Central memory CD8-positive, alpha-beta T cell (primary cell): ENCODE results near the gene GAGE12E.
"Not testable (repeated sequence)": the region's sequence is repeated elsewhere in the genome, so short reads cannot be mapped to it uniquely, and the experiment has no call there.

Source experiments
- ATAC-seq: fragments of 150-1000 bp; cut with Tn5 transposase; replicated peaks from 2 replicates; pipeline ENCODE4 v1.10.0; 2022; ENCODE audit warnings: mild to moderate bottlenecking, moderate FRiP score, moderate number of reproducible peaks; ENCODE audit not compliant: poor library complexity, severe bottlenecking; ENCODE audit errors: extremely low read depth
- DNase-seq, 2 donors: peaks; one replicate each; pipeline ENCODE4 v3.0.0; 2021; ENCODE audit warnings: low spot score in 2 of 2
- H3K27ac Mint-ChIP-seq: one replicate; pipeline ENCODE4 v1.8.0; 2022; ENCODE audit warnings: low read depth, mild to moderate bottlenecking, moderate library complexity, mixed read lengths
- H3K27me3 Mint-ChIP-seq: one replicate; pipeline ENCODE4 v1.8.0; 2022; ENCODE audit warnings: mixed read lengths
- H3K36me3 Mint-ChIP-seq: one replicate; pipeline ENCODE4 v1.8.0; 2022; ENCODE audit warnings: mild to moderate bottlenecking, moderate library complexity, mixed read lengths; ENCODE audit not compliant: insufficient read depth
- H3K4me1 Mint-ChIP-seq: one replicate; pipeline ENCODE4 v1.8.0; 2022; ENCODE audit warnings: mixed read lengths
- H3K4me3 Mint-ChIP-seq: one replicate; pipeline ENCODE4 v1.8.0; 2022; ENCODE audit warnings: mild to moderate bottlenecking, moderate library complexity, mixed read lengths
- H3K9me3 Mint-ChIP-seq: one replicate; pipeline ENCODE4 v1.8.0; 2022; ENCODE audit warnings: mixed read lengths

GAGE12E gene, protein sequence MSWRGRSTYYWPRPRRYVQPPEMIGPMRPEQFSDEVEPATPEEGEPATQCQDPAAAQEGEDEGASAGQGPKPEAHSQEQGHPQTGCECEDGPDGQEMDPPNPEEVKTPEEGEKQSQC

DNA sequence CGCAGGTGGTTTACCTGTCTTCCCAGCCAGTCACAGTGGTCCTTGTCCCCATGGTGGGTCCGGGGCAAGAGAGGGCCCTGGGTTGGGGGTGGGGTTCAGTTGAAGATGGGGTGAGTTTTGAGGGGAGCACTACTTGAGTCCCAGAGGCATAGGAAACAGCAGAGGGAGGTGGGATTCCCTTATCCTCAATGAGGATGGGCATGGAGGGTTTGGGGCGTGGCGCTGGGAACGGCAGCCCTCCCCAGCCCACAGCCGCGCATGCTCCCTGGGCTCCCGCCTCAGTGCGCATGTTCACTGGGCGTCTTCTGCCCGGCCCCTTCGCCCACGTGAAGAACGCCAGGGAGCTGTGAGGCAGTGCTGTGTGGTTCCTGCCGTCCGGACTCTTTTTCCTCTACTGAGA is at the start of gene GAGE12E:
TSS of gene GAGE12E (plus strand) at position 301 of the 400 bp plus-strand sequence. CDS start 1,155 bp downstream, outside the sequence.
- not testable (repeated sequence) for H3K4me3 Mint-ChIP-seq, H3K4me1 Mint-ChIP-seq, H3K27ac Mint-ChIP-seq, H3K36me3 Mint-ChIP-seq, H3K9me3 Mint-ChIP-seq, H3K27me3 Mint-ChIP-seq, DNase-seq, ATAC-seq

DNA sequence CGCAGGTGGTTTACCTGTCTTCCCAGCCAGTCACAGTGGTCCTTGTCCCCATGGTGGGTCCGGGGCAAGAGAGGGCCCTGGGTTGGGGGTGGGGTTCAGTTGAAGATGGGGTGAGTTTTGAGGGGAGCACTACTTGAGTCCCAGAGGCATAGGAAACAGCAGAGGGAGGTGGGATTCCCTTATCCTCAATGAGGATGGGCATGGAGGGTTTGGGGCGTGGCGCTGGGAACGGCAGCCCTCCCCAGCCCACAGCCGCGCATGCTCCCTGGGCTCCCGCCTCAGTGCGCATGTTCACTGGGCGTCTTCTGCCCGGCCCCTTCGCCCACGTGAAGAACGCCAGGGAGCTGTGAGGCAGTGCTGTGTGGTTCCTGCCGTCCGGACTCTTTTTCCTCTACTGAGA is 19.2 kb upstream of the GAGE12E start, which contains the start of gene GAGE12C:
TSS of gene GAGE12C (plus strand) at position 301 of the 400 bp plus-strand sequence. CDS start 1,155 bp downstream, outside the sequence.
- H3K27ac Mint-ChIP-seq, ATAC-seq, H3K27me3 Mint-ChIP-seq, H3K9me3 Mint-ChIP-seq, H3K4me1 Mint-ChIP-seq, H3K4me3 Mint-ChIP-seq, DNase-seq, H3K36me3 Mint-ChIP-seq: not testable (repeated sequence)

DNA sequence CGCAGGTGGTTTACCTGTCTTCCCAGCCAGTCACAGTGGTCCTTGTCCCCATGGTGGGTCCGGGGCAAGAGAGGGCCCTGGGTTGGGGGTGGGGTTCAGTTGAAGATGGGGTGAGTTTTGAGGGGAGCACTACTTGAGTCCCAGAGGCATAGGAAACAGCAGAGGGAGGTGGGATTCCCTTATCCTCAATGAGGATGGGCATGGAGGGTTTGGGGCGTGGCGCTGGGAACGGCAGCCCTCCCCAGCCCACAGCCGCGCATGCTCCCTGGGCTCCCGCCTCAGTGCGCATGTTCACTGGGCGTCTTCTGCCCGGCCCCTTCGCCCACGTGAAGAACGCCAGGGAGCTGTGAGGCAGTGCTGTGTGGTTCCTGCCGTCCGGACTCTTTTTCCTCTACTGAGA is 9.7 kb upstream of the GAGE12E start, which contains the start of gene GAGE12D:
TSS of gene GAGE12D (plus strand) at position 301 of the 400 bp plus-strand sequence. CDS start 1,155 bp downstream, outside the sequence.
- H3K27ac Mint-ChIP-seq, DNase-seq, ATAC-seq, H3K9me3 Mint-ChIP-seq, H3K36me3 Mint-ChIP-seq, H3K27me3 Mint-ChIP-seq, H3K4me3 Mint-ChIP-seq, H3K4me1 Mint-ChIP-seq: not testable (repeated sequence)

DNA sequence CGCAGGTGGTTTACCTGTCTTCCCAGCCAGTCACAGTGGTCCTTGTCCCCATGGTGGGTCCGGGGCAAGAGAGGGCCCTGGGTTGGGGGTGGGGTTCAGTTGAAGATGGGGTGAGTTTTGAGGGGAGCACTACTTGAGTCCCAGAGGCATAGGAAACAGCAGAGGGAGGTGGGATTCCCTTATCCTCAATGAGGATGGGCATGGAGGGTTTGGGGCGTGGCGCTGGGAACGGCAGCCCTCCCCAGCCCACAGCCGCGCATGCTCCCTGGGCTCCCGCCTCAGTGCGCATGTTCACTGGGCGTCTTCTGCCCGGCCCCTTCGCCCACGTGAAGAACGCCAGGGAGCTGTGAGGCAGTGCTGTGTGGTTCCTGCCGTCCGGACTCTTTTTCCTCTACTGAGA is 9.5 kb downstream of the GAGE12E start, which contains the start of gene GAGE12F:
TSS of gene GAGE12F (plus strand) at position 301 of the 400 bp plus-strand sequence. CDS start 1,155 bp downstream, outside the sequence.
- H3K27me3 Mint-ChIP-seq, ATAC-seq, H3K4me1 Mint-ChIP-seq, DNase-seq, H3K9me3 Mint-ChIP-seq, H3K27ac Mint-ChIP-seq, H3K36me3 Mint-ChIP-seq, H3K4me3 Mint-ChIP-seq: not testable (repeated sequence)

DNA sequence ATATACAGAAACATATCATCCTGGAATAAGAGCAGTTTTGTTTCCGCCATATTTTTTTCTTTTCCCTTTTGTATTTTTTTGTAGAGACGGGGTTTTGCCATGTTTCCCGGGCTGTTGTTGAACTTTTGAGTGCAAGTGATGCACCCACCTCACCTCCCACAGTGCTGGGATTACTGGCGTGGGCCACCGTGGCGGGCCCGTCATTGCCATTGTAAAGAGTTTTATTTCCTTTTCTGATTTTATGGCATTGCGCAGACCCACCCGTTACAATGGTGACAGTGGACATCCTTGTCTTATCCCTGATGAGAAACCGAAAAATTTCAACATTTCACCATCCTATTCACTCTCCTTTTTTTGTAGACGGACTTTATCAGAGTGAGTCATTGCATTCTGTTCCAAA is 17.6 kb downstream of the GAGE12E start:
- not testable (repeated sequence) for H3K36me3 Mint-ChIP-seq, H3K27me3 Mint-ChIP-seq, H3K9me3 Mint-ChIP-seq, H3K4me1 Mint-ChIP-seq, H3K27ac Mint-ChIP-seq, H3K4me3 Mint-ChIP-seq, ATAC-seq
- peak in 1 of 2 donors; percentile 0 for DNase-seq

DNA sequence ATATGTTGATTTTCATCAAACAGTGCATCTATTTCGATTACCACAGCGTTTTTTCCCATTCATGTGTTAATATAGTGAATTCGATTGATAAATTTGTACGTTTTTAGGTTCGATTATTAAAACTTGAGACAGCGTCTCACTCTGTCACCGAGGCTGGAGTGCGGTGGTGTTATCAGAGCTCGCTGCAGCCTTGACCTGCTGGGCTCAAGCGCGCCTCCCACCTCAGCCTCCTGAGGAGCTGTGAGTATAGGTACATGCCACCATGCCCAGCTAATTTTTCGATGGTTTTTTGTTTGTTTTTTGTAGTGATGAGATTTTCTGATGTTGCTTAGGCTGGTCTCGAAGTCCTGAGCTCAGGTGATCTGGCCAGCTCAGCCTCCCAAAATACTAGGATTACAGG is 18.1 kb downstream of the GAGE12E start:
- H3K27me3 Mint-ChIP-seq, H3K36me3 Mint-ChIP-seq, H3K4me3 Mint-ChIP-seq, DNase-seq, H3K27ac Mint-ChIP-seq, H3K9me3 Mint-ChIP-seq, ATAC-seq, H3K4me1 Mint-ChIP-seq: not testable (repeated sequence)

DNA sequence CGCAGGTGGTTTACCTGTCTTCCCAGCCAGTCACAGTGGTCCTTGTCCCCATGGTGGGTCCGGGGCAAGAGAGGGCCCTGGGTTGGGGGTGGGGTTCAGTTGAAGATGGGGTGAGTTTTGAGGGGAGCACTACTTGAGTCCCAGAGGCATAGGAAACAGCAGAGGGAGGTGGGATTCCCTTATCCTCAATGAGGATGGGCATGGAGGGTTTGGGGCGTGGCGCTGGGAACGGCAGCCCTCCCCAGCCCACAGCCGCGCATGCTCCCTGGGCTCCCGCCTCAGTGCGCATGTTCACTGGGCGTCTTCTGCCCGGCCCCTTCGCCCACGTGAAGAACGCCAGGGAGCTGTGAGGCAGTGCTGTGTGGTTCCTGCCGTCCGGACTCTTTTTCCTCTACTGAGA is 19.0 kb downstream of the GAGE12E start, which contains the start of gene GAGE12G:
TSS of gene GAGE12G (plus strand) at position 301 of the 400 bp plus-strand sequence. CDS start 1,155 bp downstream, outside the sequence.
- not testable (repeated sequence) for H3K4me1 Mint-ChIP-seq, DNase-seq, ATAC-seq, H3K4me3 Mint-ChIP-seq, H3K27ac Mint-ChIP-seq, H3K9me3 Mint-ChIP-seq, H3K36me3 Mint-ChIP-seq, H3K27me3 Mint-ChIP-seq

DNA sequence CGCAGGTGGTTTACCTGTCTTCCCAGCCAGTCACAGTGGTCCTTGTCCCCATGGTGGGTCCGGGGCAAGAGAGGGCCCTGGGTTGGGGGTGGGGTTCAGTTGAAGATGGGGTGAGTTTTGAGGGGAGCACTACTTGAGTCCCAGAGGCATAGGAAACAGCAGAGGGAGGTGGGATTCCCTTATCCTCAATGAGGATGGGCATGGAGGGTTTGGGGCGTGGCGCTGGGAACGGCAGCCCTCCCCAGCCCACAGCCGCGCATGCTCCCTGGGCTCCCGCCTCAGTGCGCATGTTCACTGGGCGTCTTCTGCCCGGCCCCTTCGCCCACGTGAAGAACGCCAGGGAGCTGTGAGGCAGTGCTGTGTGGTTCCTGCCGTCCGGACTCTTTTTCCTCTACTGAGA is 28.6 kb downstream of the GAGE12E start, which contains the start of gene GAGE12H:
TSS of gene GAGE12H (plus strand) at position 301 of the 400 bp plus-strand sequence. CDS start 1,155 bp downstream, outside the sequence.
- not testable (repeated sequence) for ATAC-seq, H3K27me3 Mint-ChIP-seq, H3K4me3 Mint-ChIP-seq, H3K4me1 Mint-ChIP-seq, H3K36me3 Mint-ChIP-seq, H3K9me3 Mint-ChIP-seq, DNase-seq, H3K27ac Mint-ChIP-seq

DNA sequence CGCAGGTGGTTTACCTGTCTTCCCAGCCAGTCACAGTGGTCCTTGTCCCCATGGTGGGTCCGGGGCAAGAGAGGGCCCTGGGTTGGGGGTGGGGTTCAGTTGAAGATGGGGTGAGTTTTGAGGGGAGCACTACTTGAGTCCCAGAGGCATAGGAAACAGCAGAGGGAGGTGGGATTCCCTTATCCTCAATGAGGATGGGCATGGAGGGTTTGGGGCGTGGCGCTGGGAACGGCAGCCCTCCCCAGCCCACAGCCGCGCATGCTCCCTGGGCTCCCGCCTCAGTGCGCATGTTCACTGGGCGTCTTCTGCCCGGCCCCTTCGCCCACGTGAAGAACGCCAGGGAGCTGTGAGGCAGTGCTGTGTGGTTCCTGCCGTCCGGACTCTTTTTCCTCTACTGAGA is 38.1 kb downstream of the GAGE12E start, which contains the start of gene GAGE2A:
TSS of gene GAGE2A (plus strand) at position 301 of the 400 bp plus-strand sequence. CDS start 1,155 bp downstream, outside the sequence.
- not testable (repeated sequence) for DNase-seq, H3K4me3 Mint-ChIP-seq, H3K36me3 Mint-ChIP-seq, H3K9me3 Mint-ChIP-seq, H3K27ac Mint-ChIP-seq, H3K27me3 Mint-ChIP-seq, ATAC-seq, H3K4me1 Mint-ChIP-seq

DNA sequence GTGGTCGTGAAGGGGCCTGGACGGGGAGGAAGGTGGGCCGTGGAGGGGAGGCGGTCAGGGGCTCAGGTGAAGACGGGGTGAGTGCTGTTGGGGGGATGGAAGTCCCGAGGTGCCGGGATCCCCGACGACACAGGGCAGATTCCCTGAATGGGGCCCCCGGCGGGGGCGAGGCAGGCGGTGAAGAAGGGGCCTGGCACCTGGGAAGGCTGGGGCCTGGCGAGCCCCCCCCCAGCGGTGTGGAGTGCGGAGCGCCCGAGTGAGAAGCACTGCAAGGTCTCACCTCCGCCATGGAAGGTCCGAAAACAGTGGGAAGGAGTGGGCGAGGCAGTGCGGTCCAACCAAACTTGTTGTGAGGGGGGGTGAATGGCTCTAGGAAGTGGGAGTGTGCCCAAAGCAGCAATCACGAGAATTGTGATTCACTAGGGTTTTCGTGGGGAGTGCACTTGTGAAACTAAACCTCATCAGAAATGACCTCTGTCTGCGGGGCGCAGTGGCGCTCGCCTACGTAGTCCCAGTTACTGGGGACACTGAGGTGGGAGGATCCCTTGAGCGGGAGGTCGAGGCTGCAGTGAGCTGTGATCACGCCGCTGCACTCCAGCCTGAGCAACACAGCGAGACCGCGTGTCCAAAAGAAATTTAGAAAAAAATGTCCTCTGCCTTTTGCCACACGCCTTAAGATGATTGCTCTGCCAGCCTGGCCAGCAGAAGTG is 38.8 kb downstream of the GAGE12E start:
- H3K4me3 Mint-ChIP-seq, result not testable (repeated sequence)

DNA sequence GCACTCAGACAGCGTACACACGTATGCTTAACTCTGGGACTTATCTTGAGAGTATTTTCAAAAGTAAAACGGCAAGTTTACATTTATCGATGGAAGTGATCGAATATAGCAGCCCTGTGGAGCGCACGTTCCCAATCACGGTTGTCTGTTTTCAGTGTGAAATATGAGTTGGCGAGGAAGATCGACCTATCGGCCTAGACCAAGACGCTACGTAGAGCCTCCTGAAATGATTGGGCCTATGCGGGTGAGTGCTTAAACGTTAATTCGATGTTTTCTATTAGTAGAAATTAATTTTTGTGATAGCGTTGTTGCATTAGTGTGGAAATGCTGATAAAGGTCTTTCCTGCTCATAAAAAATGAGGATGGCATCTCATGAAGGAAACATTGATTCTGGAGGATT is 39.4 kb downstream of the GAGE12E start:
- not testable (repeated sequence) for H3K27me3 Mint-ChIP-seq, ATAC-seq, DNase-seq, H3K36me3 Mint-ChIP-seq, H3K27ac Mint-ChIP-seq, H3K4me3 Mint-ChIP-seq, H3K4me1 Mint-ChIP-seq, H3K9me3 Mint-ChIP-seq

More for the DNA sequence above, 38.8 kb downstream of the GAGE12E start:
- not testable (repeated sequence) for H3K27me3 Mint-ChIP-seq, H3K9me3 Mint-ChIP-seq, H3K27ac Mint-ChIP-seq, DNase-seq, ATAC-seq, H3K4me1 Mint-ChIP-seq, H3K36me3 Mint-ChIP-seq

DNA sequence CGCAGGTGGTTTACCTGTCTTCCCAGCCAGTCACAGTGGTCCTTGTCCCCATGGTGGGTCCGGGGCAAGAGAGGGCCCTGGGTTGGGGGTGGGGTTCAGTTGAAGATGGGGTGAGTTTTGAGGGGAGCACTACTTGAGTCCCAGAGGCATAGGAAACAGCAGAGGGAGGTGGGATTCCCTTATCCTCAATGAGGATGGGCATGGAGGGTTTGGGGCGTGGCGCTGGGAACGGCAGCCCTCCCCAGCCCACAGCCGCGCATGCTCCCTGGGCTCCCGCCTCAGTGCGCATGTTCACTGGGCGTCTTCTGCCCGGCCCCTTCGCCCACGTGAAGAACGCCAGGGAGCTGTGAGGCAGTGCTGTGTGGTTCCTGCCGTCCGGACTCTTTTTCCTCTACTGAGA is 47.6 kb downstream of the GAGE12E start, which contains the start of gene GAGE1:
TSS of gene GAGE1 (plus strand) at position 301 of the 400 bp plus-strand sequence. CDS start 1,155 bp downstream, outside the sequence.
- H3K4me3 Mint-ChIP-seq, H3K36me3 Mint-ChIP-seq, DNase-seq, H3K4me1 Mint-ChIP-seq, H3K27me3 Mint-ChIP-seq, ATAC-seq, H3K27ac Mint-ChIP-seq, H3K9me3 Mint-ChIP-seq: not testable (repeated sequence)
